Chondrocyte (in vitro differentiated cells): Measurements from ENCODE around the gene SLC7A8. TPM values are rescaled to one million over a fixed set of nuclear protein-coding genes. Genes with fewer than 3 reads are reported as not detected.

Experiments
- DNase-seq: peaks from one replicate; pipeline ENCODE4 v3.0.0; 2021; ENCODE audit warnings: mixed read lengths, low spot score
- H3K27ac Mint-ChIP-seq: one replicate; pipeline ENCODE4 v1.8.0; 2021; ENCODE audit warnings: mild to moderate bottlenecking, moderate library complexity, mixed read lengths; ENCODE audit not compliant: unreplicated experiment
- H3K27me3 Mint-ChIP-seq: 2 replicates; pipeline ENCODE4 v1.8.0; 2021; ENCODE audit warnings: low read depth, mixed read lengths
- H3K36me3 Mint-ChIP-seq: 2 replicates; pipeline ENCODE4 v1.8.0; 2021; ENCODE audit warnings: low read depth, mixed read lengths
- H3K4me1 Mint-ChIP-seq: 2 replicates; pipeline ENCODE4 v1.8.0; 2021; ENCODE audit warnings: low read depth, mild to moderate bottlenecking, mixed read lengths
- H3K4me3 Mint-ChIP-seq: one replicate; pipeline ENCODE4 v1.8.0; 2021; ENCODE audit warnings: mild to moderate bottlenecking, moderate library complexity, mixed read lengths; ENCODE audit not compliant: unreplicated experiment
- H3K9me3 Mint-ChIP-seq: 2 replicates; pipeline ENCODE4 v1.8.0; 2021; ENCODE audit warnings: low read depth, mixed read lengths
- CTCF ChIP-seq: fragments of 200-600 bp; sonication (generic); IDR thresholded peaks from 2 replicates; pipeline ENCODE4 v1.5.0; 2021; ENCODE audit warnings: antibody characterized with exemption, mild to moderate bottlenecking, moderate library complexity
- total RNA-seq: library from RNA; stranded (reverse); gene quantifications from 3 replicates; pipeline ENCODE4 v1.2.1, GENCODE V29; 2021

SLC7A8 gene
- total RNA-seq, 1 donor from 2014 or later = 0.45 TPM

GRCh38 chr14:23173796-23174195 lies 9.7 kb downstream of the SLC7A8 start:
- no peak overlapping the region for H3K4me3 Mint-ChIP-seq
- H3K4me1 Mint-ChIP-seq = peaks cover 3% of the 10 kb centered on the region
- no peak overlapping the region for H3K27ac Mint-ChIP-seq
- no peak for TF ChIP-seq CTCF
- H3K36me3 Mint-ChIP-seq = no peaks in the 10 kb centered on the region
- no peaks in the 10 kb centered on the region for H3K9me3 Mint-ChIP-seq
- peaks cover 21% of the 10 kb centered on the region for H3K27me3 Mint-ChIP-seq
- no peak for DNase-seq

- no peak for TF ChIP-seq CTCF
- Mint-ChIP-seq H3K27ac (no peak overlapping the region), H3K36me3 (no peaks in the 10 kb centered on the region), H3K4me1 (peaks cover 3% of the 10 kb centered on the region), H3K9me3 (no peaks in the 10 kb centered on the region), H3K27me3 (peaks cover 16% of the 10 kb centered on the region), H3K4me3 (no peak overlapping the region)
- no peak for DNase-seq
Measured at GRCh38 chr14:23173031-23173430, 10.4 kb downstream of the SLC7A8 start.

- Mint-ChIP-seq H3K4me1 (peaks cover 6% of the 10 kb centered on the region), H3K9me3 (no peaks in the 10 kb centered on the region), H3K27me3 (peaks cover 16% of the 10 kb centered on the region), H3K36me3 (no peaks in the 10 kb centered on the region), H3K27ac (no peak overlapping the region), H3K4me3 (no peak overlapping the region)
- TF ChIP-seq CTCF = no peak
- DNase-seq = no peak
Measured at GRCh38 chr14:23172574-23172973, 10.9 kb downstream of the SLC7A8 start.

- DNase-seq = no peak
- no peak overlapping the region for H3K4me3 Mint-ChIP-seq
- no peaks in the 10 kb centered on the region for H3K36me3 Mint-ChIP-seq
- peaks cover 12% of the 10 kb centered on the region for H3K27me3 Mint-ChIP-seq
- H3K27ac Mint-ChIP-seq = no peak overlapping the region
- no peak for TF ChIP-seq CTCF
- peaks cover 11% of the 10 kb centered on the region for H3K4me1 Mint-ChIP-seq
- H3K9me3 Mint-ChIP-seq = no peaks in the 10 kb centered on the region
Measured at GRCh38 chr14:23172096-23172495, 11.4 kb downstream of the SLC7A8 start.

GRCh38 chr14:23171222-23171975 lies 12.1 kb downstream of the SLC7A8 start:
- Mint-ChIP-seq H3K27me3 (peaks cover 12% of the 10 kb centered on the region), H3K27ac (no peak overlapping the region), H3K9me3 (no peaks in the 10 kb centered on the region), H3K4me3 (no peak overlapping the region), H3K4me1 (peaks cover 18% of the 10 kb centered on the region), H3K36me3 (no peaks in the 10 kb centered on the region)
- no peak for TF ChIP-seq CTCF
- no peak for DNase-seq
